ENCODE measurements around the gene ITPR1.

ITPR1 gene

DNA sequence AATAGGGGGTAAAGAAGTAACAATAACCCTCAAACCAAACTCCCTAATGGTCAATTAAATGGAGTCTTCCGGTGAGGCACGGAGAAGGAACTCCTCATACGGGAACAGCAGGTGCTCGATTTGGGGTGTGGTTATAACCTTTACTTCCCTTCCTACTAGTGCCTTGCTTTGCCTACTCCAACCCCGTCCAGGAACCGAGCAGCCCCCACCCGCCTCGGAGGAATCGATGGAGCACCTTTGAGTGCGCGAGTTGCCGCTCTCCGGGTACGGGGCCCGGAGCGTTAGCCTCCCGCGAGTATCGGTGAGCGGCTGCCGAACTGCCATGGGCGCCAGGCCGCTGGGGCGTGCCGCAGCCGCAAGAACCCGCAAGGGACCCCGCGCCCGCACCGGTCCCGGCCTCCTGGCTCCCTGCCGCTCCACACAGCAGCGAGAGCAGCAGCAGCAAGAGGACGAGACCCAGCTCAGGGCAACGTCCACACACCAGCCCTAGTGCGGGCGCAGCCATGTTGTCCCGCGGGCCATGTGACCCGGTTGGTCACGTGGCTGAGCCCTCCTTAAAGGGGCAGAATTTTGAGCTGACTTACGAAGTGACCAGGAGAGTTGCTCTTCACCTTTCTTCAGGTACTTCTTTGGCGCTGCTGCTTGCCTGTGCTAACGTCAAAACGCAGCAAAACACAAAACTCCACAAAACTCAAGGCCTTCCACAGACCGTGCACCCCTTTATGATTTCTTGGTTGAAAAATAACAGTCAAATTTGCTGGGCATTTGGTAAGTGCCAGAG, 26.2 kb upstream of the ITPR1 start, which contains the start of gene SUMF1 (continued):
- TF ChIP-seq, protein P1, sequence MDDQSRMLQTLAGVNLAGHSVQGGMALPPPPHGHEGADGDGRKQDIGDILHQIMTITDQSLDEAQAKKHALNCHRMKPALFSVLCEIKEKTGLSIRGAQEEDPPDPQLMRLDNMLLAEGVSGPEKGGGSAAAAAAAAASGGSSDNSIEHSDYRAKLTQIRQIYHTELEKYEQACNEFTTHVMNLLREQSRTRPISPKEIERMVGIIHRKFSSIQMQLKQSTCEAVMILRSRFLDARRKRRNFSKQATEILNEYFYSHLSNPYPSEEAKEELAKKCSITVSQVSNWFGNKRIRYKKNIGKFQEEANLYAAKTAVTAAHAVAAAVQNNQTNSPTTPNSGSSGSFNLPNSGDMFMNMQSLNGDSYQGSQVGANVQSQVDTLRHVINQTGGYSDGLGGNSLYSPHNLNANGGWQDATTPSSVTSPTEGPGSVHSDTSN (CRISPR knock-in tag; IDR thresholded peaks at IDR 0.05), result peak; percentile 61; the same call in 1 of the 2 replicates
- peak; percentile 40; the same call in 1 of the 2 replicates for TF ChIP-seq ZNF701 (tag by site-specific recombination; IDR thresholded peaks at IDR 0.05)
- TF ChIP-seq ZNF585B (tag by site-specific recombination; IDR thresholded peaks at IDR 0.05), result no peak
- peak; percentile 98 for TF ChIP-seq ZNF692 (tag by site-specific recombination; IDR thresholded peaks at IDR 0.05)
- no peak for TF ChIP-seq IKZF3 (tag by site-specific recombination; IDR thresholded peaks at IDR 0.05)
- TF ChIP-seq, protein P2, sequence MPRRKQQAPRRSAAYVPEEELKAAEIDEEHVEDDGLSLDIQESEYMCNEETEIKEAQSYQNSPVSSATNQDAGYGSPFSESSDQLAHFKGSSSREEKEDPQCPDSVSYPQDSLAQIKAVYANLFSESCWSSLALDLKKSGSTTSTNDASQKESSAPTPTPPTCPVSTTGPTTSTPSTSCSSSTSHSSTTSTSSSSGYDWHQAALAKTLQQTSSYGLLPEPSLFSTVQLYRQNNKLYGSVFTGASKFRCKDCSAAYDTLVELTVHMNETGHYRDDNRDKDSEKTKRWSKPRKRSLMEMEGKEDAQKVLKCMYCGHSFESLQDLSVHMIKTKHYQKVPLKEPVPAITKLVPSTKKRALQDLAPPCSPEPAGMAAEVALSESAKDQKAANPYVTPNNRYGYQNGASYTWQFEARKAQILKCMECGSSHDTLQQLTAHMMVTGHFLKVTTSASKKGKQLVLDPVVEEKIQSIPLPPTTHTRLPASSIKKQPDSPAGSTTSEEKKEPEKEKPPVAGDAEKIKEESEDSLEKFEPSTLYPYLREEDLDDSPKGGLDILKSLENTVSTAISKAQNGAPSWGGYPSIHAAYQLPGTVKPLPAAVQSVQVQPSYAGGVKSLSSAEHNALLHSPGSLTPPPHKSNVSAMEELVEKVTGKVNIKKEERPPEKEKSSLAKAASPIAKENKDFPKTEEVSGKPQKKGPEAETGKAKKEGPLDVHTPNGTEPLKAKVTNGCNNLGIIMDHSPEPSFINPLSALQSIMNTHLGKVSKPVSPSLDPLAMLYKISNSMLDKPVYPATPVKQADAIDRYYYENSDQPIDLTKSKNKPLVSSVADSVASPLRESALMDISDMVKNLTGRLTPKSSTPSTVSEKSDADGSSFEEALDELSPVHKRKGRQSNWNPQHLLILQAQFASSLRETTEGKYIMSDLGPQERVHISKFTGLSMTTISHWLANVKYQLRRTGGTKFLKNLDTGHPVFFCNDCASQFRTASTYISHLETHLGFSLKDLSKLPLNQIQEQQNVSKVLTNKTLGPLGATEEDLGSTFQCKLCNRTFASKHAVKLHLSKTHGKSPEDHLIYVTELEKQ (tag by site-specific recombination; IDR thresholded peaks at IDR 0.05; ENCODE audit: borderline replicate concordance), result peak; percentile 47; the same call in 1 of the 2 replicates
- TF ChIP-seq ZFHX2 (tag by site-specific recombination; conservative IDR thresholded peaks at IDR 0.05), result no peak
- no peak for TF ChIP-seq ZNF404 (tag by site-specific recombination; IDR thresholded peaks at IDR 0.05)
- no peak for TF ChIP-seq OSR2 (tag by site-specific recombination; IDR thresholded peaks at IDR 0.05)
- no peak for TF ChIP-seq ZSCAN16 (tag by site-specific recombination; IDR thresholded peaks at IDR 0.05)
- peak; percentile 91 for TF ChIP-seq ZNF610 (tag by site-specific recombination; IDR thresholded peaks at IDR 0.05; ENCODE audit: borderline replicate concordance)
- TF ChIP-seq ZNF571 (tag by site-specific recombination; IDR thresholded peaks at IDR 0.05), result no peak

DNA sequence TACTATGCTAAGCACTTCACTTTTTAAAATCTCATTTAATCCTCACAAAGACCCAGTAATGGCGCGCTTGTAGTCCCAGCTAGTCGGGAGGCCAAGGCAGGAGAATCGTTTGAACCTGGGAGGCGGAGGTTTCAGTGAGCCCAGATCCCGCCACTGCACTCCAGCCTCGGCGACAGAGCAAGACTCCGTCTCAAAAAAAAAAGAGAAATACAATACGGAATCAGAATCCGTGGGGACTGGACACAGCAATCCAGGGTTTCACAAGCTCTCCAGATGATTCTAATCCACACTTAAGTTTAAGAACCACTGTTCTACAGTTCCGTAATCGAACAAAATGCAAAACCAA, 25.7 kb upstream of the ITPR1 start:
- CTCF ChIA-PET, result interaction anchor here (0.6 kb wide), 1 partner anchor 92 kb away, joined by 3 read pairs; no protein-coding TSS in a partner anchor
- TF ChIP-seq BCL11B (tag by site-specific recombination; IDR thresholded peaks at IDR 0.05; ENCODE audit: low read depth) (no peak), ZNF248 (tag by site-specific recombination; IDR thresholded peaks at IDR 0.05) (no peak), ZNF404 (tag by site-specific recombination; IDR thresholded peaks at IDR 0.05) (no peak), ZNF266 (tag by site-specific recombination; IDR thresholded peaks at IDR 0.05; ENCODE audit: low read depth) (no peak), ZNF324 (tag by site-specific recombination; IDR thresholded peaks at IDR 0.05) (no peak), ZNF148 (tag by site-specific recombination; IDR thresholded peaks at IDR 0.05; ENCODE audit: borderline replicate concordance) (no peak), SALL2 (tag by site-specific recombination; IDR thresholded peaks at IDR 0.05; ENCODE audit: borderline replicate concordance) (no peak), ZNF585B (tag by site-specific recombination; IDR thresholded peaks at IDR 0.05) (no peak), ZBTB10 (tag by site-specific recombination; IDR thresholded peaks at IDR 0.05) (no peak), ZNF169 (tag by site-specific recombination; IDR thresholded peaks at IDR 0.05) (no peak), ZXDB (tag by site-specific recombination; IDR thresholded peaks at IDR 0.05) (no peak), RBAK (tag by site-specific recombination; IDR thresholded peaks at IDR 0.05) (no peak)
- TF ChIP-seq, protein P3, sequence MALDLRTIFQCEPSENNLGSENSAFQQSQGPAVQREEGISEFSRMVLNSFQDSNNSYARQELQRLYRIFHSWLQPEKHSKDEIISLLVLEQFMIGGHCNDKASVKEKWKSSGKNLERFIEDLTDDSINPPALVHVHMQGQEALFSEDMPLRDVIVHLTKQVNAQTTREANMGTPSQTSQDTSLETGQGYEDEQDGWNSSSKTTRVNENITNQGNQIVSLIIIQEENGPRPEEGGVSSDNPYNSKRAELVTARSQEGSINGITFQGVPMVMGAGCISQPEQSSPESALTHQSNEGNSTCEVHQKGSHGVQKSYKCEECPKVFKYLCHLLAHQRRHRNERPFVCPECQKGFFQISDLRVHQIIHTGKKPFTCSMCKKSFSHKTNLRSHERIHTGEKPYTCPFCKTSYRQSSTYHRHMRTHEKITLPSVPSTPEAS (tag by site-specific recombination; IDR thresholded peaks at IDR 0.05), result no peak

More for the DNA sequence above, 25.7 kb upstream of the ITPR1 start:
- no peak overlapping the region for H3K27ac ChIP-seq (ENCODE audit: extremely low read depth, low read depth, low read length)
- H3K4me3 ChIP-seq (ENCODE audit: low read depth, low read length), result peak overlapping the region; percentile 73; the same call in 1 of the 2 replicates
- no peaks in the 10 kb centered on the region for H3K36me3 ChIP-seq (ENCODE audit: control insufficient read depth in 2 of 2, insufficient read depth in 1 of 2, low read length in 2 of 2)
- no peaks in the 10 kb centered on the region for H3K4me1 ChIP-seq (ENCODE audit: control insufficient read depth, insufficient read depth, low read length)
- H3K9me3 ChIP-seq (ENCODE audit: control insufficient read depth, insufficient read depth, low read depth, low read length), result no peaks in the 10 kb centered on the region
- POLR2A ChIA-PET, result interaction anchor here (0.6 to 3.7 kb wide), 5 partner anchors 22 to 511 kb away, joined by 3 to 56 read pairs (median 4); partner anchors contain the start of gene ITPR1

Data from HEK293 (cell line).